OCI-M2 (cell line): ENCODE results near the gene HOXC9.

ENCODE experiments used
- DNase-seq: peaks from one replicate; lab custom pipeline; 2025; ENCODE audit not compliant: unreplicated experiment; lab: John Stamatoyannopoulos, UW

Gene HOXC9

GRCh38 chr12:54011665-54012532 is 11.9 kb downstream of the HOXC9 start:
- DNase-seq: no peak

DNA sequence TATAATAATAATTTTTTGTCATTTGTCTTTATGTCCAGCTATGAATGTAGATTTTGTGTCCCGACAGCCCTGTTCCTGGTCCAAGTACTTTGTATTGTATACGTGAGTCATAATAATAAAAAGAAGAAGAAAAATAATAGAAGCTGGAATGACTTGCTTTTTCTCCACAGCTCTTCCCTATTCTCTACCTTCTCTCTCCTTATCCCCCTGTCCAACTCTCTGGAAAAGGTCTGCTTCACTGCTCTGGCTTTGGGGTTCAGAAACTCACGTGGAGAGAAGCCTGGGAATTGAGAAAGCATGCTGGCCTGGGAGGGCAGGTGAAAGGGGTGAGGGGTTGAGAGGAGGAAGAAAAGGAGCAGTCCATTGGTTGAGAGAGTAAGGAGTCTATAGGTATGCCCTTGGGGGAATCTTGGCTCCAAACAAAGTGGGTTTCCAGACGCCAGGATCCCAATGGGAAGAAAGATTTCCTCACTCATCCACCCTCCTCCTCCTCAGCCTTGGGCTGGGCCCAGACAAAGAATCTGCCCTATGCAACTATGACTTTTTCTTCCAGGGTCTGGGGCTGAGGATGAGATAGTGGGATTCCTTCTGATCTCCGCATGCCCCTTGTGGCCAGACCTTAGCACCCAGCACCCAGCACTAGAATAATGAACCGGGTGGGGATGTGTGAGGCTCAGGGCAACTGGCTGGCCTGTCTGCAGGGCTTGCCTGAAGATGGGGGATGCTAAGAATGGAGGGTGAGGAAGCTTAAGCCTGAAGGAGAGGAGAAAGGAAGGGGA is 12.9 kb downstream of the HOXC9 start:
- no peak for DNase-seq

DNA sequence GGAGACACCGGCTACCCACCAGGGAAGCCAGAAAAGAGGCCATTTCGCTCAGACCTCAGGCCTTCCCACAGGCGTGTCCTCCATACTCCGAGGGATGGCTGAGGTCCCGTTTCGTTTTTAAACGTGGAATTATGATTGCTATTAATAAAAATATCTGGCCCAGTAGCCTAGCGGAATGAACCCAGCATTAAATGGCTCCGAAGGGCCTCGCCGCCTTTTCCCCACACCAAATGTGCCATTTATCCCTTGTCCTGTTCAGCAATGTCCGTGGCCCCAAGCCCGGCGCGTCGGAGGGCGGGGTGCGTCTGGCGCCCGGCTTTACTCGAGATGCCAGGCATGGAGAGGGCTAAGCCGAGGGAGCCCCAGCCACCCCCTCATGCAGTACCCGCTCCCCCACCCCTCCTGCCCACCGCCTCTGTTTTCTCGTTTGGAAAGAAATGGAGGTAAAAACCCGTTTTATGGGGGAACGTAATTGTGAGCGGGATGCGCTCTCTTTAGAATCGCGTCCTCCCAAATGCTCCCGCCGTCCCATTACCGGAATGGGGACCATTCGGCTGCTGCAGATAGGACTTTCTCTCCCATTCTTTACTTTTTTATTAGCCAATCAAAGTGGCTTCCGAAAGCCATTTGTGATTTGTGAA is 14.5 kb downstream of the HOXC9 start:
- no peak for DNase-seq

GRCh38 chr12:54015018-54015931 is 15.3 kb downstream of the HOXC9 start:
- no peak for DNase-seq

DNA sequence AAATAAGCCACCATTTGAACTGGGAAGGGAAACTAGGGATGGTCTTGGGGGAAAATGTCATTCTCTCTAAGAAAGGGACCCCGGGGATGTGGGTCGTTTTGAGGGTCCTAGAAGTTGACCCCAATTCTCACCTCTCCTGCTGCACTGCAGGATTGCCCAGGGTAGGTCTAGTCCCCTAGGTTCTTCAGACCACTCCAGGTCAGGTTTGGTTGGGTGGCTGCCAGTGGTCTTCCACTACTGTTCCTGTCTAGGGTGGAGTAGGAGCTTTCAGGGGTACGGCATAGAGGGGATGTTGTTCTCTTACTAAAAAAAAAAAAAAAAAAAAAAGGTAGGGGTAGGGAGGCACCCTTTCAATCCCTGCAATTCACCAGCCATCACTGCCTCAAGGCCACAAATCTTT is 16.1 kb downstream of the HOXC9 start:
- no peak for DNase-seq

- DNase-seq: no peak
Measured at GRCh38 chr12:54016478-54016964, 16.6 kb downstream of the HOXC9 start.

DNA sequence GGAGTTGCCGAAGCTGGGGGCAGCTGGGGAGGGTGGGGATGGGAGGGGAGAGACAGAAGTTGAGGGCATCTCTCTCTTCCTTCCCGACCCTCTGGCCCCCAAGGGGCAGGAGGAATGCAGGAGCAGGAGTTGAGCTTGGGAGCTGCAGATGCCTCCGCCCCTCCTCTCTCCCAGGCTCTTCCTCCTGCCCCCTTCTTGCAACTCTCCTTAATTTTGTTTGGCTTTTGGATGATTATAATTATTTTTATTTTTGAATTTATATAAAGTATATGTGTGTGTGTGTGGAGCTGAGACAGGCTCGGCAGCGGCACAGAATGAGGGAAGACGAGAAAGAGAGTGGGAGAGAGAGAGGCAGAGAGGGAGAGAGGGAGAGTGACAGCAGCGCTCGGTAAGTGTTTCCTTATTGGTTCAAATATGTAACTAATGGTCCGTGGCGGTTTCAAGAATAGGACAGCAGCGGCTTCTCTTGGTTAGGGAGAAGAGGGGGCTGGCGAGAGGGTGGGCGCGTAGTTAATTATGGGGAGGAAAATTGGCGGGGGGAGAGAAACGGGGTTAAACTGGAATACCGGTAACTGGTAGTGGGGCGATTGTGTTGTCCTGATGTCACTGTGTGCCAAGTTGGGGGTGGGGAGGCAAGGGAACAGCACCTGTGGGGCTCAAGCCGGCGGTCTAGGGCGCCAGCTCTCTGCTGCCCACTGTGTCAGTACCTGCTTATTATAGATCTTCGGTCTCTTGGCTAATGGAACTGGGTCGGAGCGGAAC is 17.2 kb downstream of the HOXC9 start:
- DNase-seq: no peak

DNA sequence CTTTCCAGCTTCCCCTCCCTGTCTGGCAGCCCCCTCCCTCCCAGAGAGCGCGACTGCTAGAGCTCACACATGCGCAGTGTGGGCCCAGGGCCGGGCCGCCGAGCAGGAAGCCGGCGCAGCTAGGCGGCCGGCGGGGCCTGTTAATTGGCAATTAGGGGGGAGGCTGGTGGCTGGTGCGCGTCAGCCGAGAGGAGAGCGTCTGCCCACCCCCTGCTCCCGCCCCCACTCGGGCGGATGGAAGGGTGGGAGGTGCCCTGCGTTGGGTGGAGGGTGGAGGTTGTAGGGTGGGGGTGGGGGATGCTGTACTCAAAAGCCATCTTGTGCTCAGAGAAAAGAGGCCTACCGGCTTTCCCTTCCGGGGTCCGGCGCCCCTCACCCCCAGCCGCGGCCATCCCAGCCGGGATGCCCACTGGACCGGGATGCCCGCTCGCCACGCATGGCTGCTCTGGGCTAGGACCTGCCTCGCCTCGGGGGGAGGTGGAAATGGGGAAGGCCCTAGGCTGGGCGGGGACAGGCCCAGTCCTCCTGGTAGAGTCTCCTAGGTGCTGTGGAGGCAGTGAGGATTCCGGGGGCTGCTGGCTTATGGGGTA is 18.0 kb downstream of the HOXC9 start:
- DNase-seq: peak; percentile 46

DNA sequence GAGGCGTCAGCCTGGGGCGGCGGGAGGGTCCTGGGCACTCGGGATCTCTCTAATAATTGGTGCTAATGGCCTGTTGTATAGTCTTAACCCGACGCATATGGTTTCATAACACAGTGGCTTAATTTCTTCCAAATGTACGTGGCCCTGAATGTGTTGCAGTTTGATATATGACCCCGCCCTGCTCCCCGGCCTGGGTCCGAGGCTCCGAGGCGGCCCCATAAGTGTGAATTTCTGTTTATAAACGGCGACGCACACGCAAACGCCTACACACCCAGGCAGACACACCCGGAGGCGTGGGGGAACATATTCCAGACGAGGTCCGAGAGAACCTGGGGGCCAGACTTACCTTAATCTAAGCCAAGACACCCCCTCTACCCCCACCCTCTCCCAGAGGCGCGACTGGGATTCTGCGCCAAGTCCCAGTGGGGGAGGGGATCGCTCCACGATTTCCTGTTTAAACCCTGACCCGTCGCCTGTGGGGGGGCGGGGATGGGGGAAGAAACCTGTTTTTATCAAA is 18.6 kb downstream of the HOXC9 start:
- DNase-seq: no peak

GRCh38 chr12:54019091-54019811 is 19.3 kb downstream of the HOXC9 start:
- DNase-seq: no peak

DNA sequence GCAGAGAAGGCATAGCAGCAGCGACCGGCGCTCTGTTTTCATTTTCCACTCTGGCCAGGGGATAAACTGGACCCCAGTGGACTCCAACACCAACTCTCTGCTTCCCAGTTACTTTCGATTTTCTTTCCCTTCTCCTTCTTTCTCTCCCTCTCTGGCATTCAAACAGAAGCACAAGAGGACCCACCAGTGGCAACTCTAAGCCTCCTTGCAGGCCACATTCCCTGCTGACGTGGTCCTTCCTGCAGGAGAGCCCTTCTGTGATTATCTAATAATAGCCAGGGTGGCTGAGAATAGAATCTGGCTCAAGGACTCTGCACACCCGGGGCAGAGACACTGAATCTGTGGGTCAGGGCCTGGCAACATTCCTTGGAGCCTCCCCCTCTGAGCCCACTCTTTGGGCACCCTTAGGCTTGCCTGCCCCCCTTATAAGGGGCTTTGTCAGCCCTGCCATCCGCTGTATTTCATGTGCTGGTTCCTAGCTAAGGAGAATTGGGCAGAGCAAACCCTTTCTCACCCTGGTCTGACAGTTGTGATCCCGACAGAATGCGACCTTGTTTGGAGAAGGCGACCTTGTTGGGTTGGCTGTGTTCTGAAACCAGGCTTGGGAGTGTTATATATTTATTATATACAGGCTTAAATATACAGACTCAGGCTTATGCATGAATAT is 20.1 kb downstream of the HOXC9 start:
- DNase-seq: no peak

- no peak for DNase-seq
Measured at GRCh38 chr12:54020591-54021405, 20.8 kb downstream of the HOXC9 start.

GRCh38 chr12:54021432-54022013 is 21.6 kb downstream of the HOXC9 start:
- no peak for DNase-seq

DNA sequence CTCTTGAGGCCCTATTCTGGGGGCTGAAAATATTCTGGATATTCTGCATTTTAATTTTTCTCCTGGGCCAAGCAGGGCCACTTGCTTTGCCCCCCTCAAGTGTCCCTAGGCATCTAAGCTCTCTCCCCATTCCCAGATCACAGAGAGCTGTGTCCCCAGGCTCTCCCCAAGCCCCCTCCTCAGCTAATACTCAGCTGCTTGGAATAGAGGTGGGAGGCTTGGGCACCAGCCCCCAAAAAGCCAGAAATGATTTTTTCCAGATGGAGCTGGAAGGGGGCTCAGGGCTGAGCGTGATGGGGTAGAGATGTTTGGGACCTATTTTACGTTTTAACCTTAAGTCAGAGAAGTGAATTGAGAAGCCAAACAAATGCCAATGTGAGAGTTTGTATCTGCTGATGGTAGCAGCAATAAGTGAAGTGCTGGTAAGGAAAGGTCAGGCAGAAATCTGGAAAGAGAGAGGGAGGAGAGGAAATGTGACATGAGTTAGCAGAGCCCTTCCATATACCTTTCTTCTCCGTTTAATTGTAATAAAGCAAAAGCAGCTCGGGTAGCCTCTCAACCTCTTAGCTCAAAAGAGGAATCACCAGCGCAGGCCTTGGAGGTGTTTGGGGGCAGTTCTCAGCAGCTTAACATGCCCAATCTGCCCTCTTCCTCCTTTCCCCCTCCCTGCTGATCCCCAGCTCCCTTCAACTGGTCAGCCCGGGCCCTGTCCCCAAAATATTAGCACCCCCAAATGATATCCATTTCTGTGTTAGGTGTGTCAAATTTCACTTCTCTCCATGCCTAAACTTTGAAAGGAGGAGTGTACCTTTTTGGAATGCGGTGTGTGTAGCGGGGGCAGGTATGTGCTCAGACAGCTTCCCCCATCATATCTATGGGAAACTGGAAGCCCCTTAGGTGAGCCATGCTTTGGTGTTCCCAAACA is 23.3 kb downstream of the HOXC9 start:
- DNase-seq: no peak

DNA sequence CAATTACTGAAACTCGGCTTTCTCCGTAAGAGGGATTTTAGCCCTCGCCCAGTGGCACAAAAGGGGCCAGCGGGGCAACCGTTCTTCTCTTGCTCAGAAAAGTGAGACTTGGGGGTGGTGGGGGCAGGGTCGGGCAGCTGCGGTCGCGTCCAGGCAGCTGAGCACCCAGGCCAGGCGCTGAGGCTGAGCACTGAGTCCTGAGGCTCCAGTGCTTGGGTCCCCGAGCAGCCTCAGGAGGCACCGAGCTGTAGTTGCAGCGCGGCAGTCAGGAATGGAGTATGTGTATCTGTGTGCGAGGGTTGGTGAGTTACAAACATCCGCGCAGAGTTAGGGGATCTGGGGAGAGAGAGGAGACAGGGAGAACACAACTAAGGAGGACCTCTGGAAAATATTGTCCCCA is 24.2 kb downstream of the HOXC9 start:
- no peak for DNase-seq
